Prostate gland (tissue), 2 donors: ENCODE measurements around the gene BICDL1.

Experiments used
- CTCF ChIP-seq, 4 experiments: fragments of 200-600 bp in 2 of 4; fragments of 450-650 bp in 2 of 4; sonication (generic) in 2 of 4; IDR thresholded peaks; 1 replicate in 3 of 4; 2 replicates in 1 of 4; pipeline ENCODE4 v1.5.1; 2016 to 2019; ENCODE audit warnings: antibody characterized with exemption in 4 of 4, mild to moderate bottlenecking in 2 of 4, moderate library complexity in 2 of 4
- POLR2AphosphoS5 ChIP-seq: sonication (generic); formaldehyde crosslinking; IDR thresholded peaks from one replicate; pipeline ENCODE4 v1.6.1; 2017; ENCODE audit warnings: antibody characterized with exemption

GRCh38 chr12:120095736-120096135 is 106.7 kb downstream of the BICDL1 start:
- TF ChIP-seq POLR2AphosphoS5 (no peak), CTCF (IDR thresholded peaks at IDR 0.05) (no peak)
